ENCODE data around the gene ENO3. TPM values are rescaled to one million over a fixed set of nuclear protein-coding genes. Genes with fewer than 3 reads are reported as not detected.

The ENO3 gene
- total RNA-seq, 1 experiment from 2014 or later = 23.4 TPM

GRCh38 chr17:4908301-4908700 lies 42.6 kb upstream of the ENO3 start:
- Histone ChIP-seq H3K9me3 (ENCODE audit: control insufficient read depth, insufficient read depth, low read depth, low read length) (no peaks in the 10 kb centered on the region), H3K27me3 (ENCODE audit: control insufficient read depth, insufficient read depth, low read length) (no peaks in the 10 kb centered on the region), H3K36me3 (ENCODE audit: control insufficient read depth, insufficient read depth, low read length) (no peaks in the 10 kb centered on the region), H3K27ac (ENCODE audit: low read length) (peak overlapping the region; percentile 34; the same call in 1 of the 2 replicates), H3K4me3 (ENCODE audit: low read depth in 2 of 2, low read length in 2 of 2) (no peak overlapping the region), H3K4me1 (ENCODE audit: control insufficient read depth, insufficient read depth, low read length) (peaks cover 8% of the 10 kb centered on the region; the same call in 1 of the 2 replicates)
- ATAC-seq (peak; percentile 65), DNase-seq (ENCODE audit: low read depth, low spot score) (no peak)
- POLR2A ChIA-PET = no interaction called here
- TF ChIP-seq TCF7L2 (IDR thresholded peaks at IDR 0.05; ENCODE audit: low read depth, low read length) = no peak
- TF ChIP-seq, protein P1, sequence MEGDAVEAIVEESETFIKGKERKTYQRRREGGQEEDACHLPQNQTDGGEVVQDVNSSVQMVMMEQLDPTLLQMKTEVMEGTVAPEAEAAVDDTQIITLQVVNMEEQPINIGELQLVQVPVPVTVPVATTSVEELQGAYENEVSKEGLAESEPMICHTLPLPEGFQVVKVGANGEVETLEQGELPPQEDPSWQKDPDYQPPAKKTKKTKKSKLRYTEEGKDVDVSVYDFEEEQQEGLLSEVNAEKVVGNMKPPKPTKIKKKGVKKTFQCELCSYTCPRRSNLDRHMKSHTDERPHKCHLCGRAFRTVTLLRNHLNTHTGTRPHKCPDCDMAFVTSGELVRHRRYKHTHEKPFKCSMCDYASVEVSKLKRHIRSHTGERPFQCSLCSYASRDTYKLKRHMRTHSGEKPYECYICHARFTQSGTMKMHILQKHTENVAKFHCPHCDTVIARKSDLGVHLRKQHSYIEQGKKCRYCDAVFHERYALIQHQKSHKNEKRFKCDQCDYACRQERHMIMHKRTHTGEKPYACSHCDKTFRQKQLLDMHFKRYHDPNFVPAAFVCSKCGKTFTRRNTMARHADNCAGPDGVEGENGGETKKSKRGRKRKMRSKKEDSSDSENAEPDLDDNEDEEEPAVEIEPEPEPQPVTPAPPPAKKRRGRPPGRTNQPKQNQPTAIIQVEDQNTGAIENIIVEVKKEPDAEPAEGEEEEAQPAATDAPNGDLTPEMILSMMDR (IDR thresholded peaks at IDR 0.05) = no peak
- no peak for TF ChIP-seq REST (IDR thresholded peaks at IDR 0.05; ENCODE audit: insufficient read depth in 1 of 2, low read depth in 2 of 2, low read length in 1 of 2)
- no peak for TF ChIP-seq POLR2AphosphoS5 (IDR thresholded peaks at IDR 0.05; ENCODE audit: low read depth, low read length)
- TF ChIP-seq SIN3A (IDR thresholded peaks at IDR 0.05; ENCODE audit: borderline replicate concordance, insufficient read depth, low read depth, low read length) = no peak
- in situ Hi-C loops (cut with HindIII; ENCODE audit: low pct_unique_long_range_greater_than_20kb, low sequenced_read_pairs) = no loop called here
- no TSS peak for BruUV-seq (replicated peaks)
- intact Hi-C loops (cut with micrococcal nuclease; ENCODE audit: unreplicated experiment) = no loop called here
- CTCF ChIA-PET = interaction anchor here (0.6 to 1.1 kb wide), 2 partner anchors 9 to 27 kb away, joined by 3 to 4 read pairs; partner anchors contain the start of gene C17orf107

GRCh38 chr17:4908711-4909496 lies 42.0 kb upstream of the ENO3 start:
- BruUV-seq (replicated peaks) = no TSS peak
- H3K4me1 ChIP-seq (ENCODE audit: control insufficient read depth, insufficient read depth, low read length) = peaks cover 8% of the 10 kb centered on the region; the same call in 1 of the 2 replicates
- H3K27ac ChIP-seq (ENCODE audit: low read length) = peak overlapping the region; percentile 34; the same call in 1 of the 2 replicates
- no peaks in the 10 kb centered on the region for H3K27me3 ChIP-seq (ENCODE audit: control insufficient read depth, insufficient read depth, low read length)
- H3K4me3 ChIP-seq (ENCODE audit: low read depth in 2 of 2, low read length in 2 of 2) = no peak overlapping the region
- ChIA-PET POLR2A (no interaction called here), CTCF (interaction anchor here (0.6 to 1.1 kb wide), 3 partner anchors 10 to 28 kb away, joined by 3 to 4 read pairs (median 4); partner anchors contain the start of gene C17orf107)
- in situ Hi-C loops (cut with HindIII; ENCODE audit: low pct_unique_long_range_greater_than_20kb, low sequenced_read_pairs) = no loop called here
- intact Hi-C loops (cut with micrococcal nuclease; ENCODE audit: unreplicated experiment) = no loop called here
- no peaks in the 10 kb centered on the region for H3K9me3 ChIP-seq (ENCODE audit: control insufficient read depth, insufficient read depth, low read depth, low read length)
- no peaks in the 10 kb centered on the region for H3K36me3 ChIP-seq (ENCODE audit: control insufficient read depth, insufficient read depth, low read length)
- DNase-seq (ENCODE audit: low read depth, low spot score) (peak; percentile 65), ATAC-seq (peak; percentile 96)
- no peak for TF ChIP-seq POLR2AphosphoS5 (IDR thresholded peaks at IDR 0.05; ENCODE audit: low read depth, low read length)
- TF ChIP-seq, protein P1 (IDR thresholded peaks at IDR 0.05) = peak; percentile 90

Measured in Panc1 (cell line).